ENCODE data around the gene PERM1. TPM values are rescaled to one million over a fixed set of nuclear protein-coding genes. Genes with fewer than 3 reads are reported as not detected.

Gene PERM1
- total and polyA plus RNA-seq, 2 of the 13 experiments (the other 11 are each of a cell fraction or from before 2014, with no cell fraction given) = 0.04 to 0.29 TPM

DNA sequence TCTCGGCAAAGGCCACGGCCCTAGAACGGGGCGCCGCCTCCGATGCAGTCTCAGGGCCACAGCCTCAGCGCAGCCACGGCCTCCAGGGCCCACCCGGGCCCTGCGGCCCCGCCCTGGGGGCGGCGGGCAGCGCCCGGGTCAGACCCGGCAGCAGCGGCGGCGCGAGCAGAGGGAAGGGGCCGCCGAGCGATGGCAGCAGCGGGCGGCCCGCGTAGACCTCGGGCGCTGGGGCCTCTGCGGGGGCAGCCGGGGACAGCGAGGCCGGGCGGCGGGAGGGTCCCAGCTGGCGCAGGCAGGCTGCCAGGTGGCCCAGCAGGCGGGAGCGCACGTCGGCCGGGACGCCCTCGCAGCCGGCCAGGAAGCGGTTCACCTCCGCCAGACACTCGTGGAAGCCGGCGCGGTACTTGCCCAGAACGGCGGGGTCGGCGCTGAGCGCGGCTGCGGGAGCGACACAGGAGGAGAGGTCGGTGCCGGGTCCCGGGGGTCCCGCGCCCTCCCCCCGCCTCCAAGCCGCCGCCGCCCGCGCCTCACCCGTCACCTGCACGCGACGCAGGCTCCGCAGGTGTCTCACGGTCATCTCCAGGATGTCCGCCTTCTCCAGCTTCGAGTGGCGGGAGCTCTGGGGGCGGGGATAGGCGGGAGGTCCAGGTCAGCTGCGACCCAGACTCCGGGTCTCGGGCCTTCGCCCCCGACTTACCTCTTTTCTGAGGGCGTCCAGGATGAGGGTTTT, 17.3 kb upstream of the PERM1 start (continued):
- TF ChIP-seq TAF1 (CRISPR knock-in tag; IDR thresholded peaks at IDR 0.05) (no peak), ZNF777 (CRISPR knock-in tag; IDR thresholded peaks at IDR 0.05) (peak; percentile 71), HOXA3 (CRISPR knock-in tag; IDR thresholded peaks at IDR 0.05) (peak; percentile 55; the same call in 1 of the 2 replicates), ZSCAN21 (CRISPR knock-in tag; IDR thresholded peaks at IDR 0.05; ENCODE audit: borderline replicate concordance) (0 out of 2 replicates have a peak, but pooled peaks have one; percentile 18), ZNF563 (CRISPR knock-in tag; IDR thresholded peaks at IDR 0.05) (peak; percentile 40; the same call in 1 of the 2 replicates), MED13 (CRISPR knock-in tag; IDR thresholded peaks at IDR 0.05) (0 out of 2 replicates have a peak, but pooled peaks have one; percentile 20), MTA1 (CRISPR knock-in tag; IDR thresholded peaks at IDR 0.05; ENCODE audit: borderline replicate concordance) (0 out of 2 replicates have a peak, but pooled peaks have one; percentile 20), BRD4 (CRISPR knock-in tag; IDR thresholded peaks at IDR 0.05) (0 out of 2 replicates have a peak, but pooled peaks have one; percentile 17), ZSCAN29 (CRISPR knock-in tag; conservative IDR thresholded peaks at IDR 0.05) (peak; percentile 96), KDM3A (CRISPR knock-in tag; IDR thresholded peaks at IDR 0.05; ENCODE audit: low read depth) (0 out of 2 replicates have a peak, but pooled peaks have one; percentile 14), FIP1L1 (IDR thresholded peaks at IDR 0.05; ENCODE audit: borderline replicate concordance, insufficient read depth, low read depth, low read length) (0 out of 2 replicates have a peak, but pooled peaks have one; percentile 10), YEATS4 (CRISPR knock-in tag; IDR thresholded peaks at IDR 0.05; ENCODE audit: borderline replicate concordance) (0 out of 2 replicates have a peak, but pooled peaks have one; percentile 19), ZNF350 (CRISPR knock-in tag; IDR thresholded peaks at IDR 0.05; ENCODE audit: borderline replicate concordance, low read depth) (0 out of 2 replicates have a peak, but pooled peaks have one; percentile 21), ZNF547 (CRISPR knock-in tag; IDR thresholded peaks at IDR 0.05) (peak; percentile 32; the same call in 1 of the 2 replicates), SALL1 (CRISPR knock-in tag; IDR thresholded peaks at IDR 0.05) (peak; percentile 48; the same call in 1 of the 2 replicates), ZFP82 (CRISPR knock-in tag; IDR thresholded peaks at IDR 0.05; ENCODE audit: borderline replicate concordance) (peak; percentile 14; the same call in 1 of the 2 replicates), ZNF501 (CRISPR knock-in tag; IDR thresholded peaks at IDR 0.05) (peak; percentile 36; the same call in 1 of the 2 replicates)
- TF ChIP-seq, protein P1, sequence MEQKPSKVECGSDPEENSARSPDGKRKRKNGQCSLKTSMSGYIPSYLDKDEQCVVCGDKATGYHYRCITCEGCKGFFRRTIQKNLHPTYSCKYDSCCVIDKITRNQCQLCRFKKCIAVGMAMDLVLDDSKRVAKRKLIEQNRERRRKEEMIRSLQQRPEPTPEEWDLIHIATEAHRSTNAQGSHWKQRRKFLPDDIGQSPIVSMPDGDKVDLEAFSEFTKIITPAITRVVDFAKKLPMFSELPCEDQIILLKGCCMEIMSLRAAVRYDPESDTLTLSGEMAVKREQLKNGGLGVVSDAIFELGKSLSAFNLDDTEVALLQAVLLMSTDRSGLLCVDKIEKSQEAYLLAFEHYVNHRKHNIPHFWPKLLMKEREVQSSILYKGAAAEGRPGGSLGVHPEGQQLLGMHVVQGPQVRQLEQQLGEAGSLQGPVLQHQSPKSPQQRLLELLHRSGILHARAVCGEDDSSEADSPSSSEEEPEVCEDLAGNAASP (CRISPR knock-in tag; IDR thresholded peaks at IDR 0.05; ENCODE audit: borderline replicate concordance) = peak; percentile 39; the same call in 1 of the 2 replicates
- TF ChIP-seq, protein P2, sequence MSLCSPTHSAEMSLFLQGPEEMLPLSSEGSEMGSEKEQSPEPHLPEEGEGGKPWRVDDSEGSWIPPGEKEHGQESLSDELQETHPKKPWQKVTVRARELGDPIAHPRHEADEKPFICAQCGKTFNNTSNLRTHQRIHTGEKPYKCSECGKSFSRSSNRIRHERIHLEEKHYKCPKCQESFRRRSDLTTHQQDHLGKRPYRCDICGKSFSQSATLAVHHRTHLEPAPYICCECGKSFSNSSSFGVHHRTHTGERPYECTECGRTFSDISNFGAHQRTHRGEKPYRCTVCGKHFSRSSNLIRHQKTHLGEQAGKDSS (CRISPR knock-in tag; IDR thresholded peaks at IDR 0.05; ENCODE audit: borderline replicate concordance, low read depth) = peak; percentile 27; the same call in 1 of the 2 replicates
- TF ChIP-seq, protein P3, sequence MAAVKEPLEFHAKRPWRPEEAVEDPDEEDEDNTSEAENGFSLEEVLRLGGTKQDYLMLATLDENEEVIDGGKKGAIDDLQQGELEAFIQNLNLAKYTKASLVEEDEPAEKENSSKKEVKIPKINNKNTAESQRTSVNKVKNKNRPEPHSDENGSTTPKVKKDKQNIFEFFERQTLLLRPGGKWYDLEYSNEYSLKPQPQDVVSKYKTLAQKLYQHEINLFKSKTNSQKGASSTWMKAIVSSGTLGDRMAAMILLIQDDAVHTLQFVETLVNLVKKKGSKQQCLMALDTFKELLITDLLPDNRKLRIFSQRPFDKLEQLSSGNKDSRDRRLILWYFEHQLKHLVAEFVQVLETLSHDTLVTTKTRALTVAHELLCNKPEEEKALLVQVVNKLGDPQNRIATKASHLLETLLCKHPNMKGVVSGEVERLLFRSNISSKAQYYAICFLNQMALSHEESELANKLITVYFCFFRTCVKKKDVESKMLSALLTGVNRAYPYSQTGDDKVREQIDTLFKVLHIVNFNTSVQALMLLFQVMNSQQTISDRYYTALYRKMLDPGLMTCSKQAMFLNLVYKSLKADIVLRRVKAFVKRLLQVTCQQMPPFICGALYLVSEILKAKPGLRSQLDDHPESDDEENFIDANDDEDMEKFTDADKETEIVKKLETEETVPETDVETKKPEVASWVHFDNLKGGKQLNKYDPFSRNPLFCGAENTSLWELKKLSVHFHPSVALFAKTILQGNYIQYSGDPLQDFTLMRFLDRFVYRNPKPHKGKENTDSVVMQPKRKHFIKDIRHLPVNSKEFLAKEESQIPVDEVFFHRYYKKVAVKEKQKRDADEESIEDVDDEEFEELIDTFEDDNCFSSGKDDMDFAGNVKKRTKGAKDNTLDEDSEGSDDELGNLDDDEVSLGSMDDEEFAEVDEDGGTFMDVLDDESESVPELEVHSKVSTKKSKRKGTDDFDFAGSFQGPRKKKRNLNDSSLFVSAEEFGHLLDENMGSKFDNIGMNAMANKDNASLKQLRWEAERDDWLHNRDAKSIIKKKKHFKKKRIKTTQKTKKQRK (IDR thresholded peaks at IDR 0.05; ENCODE audit: low read length) = no peak
